SU-DHL-6 (cell line): ENCODE data around the gene DACT1.

Experiments used
- H2AFZ ChIP-seq: fragments of 200-600 bp; sonication (generic); 2 replicates; pipeline ENCODE4 v1.6.1; 2014; ENCODE audit warnings: low read depth, mild to moderate bottlenecking, moderate library complexity, mixed read lengths, antibody characterized with exemption, low read length; ENCODE audit not compliant: severe bottlenecking
- H3F3A ChIP-seq: fragments of 200-600 bp; shearing (Covaris generic); 2 replicates; pipeline ENCODE4 v1.6.0; 2016; ENCODE audit warnings: antibody characterized with exemption, mild to moderate bottlenecking; ENCODE audit not compliant: insufficient read depth
- H3K27ac ChIP-seq: fragments of 200-600 bp; sonication (generic); 2 replicates; pipeline ENCODE4 v1.5.1; 2016; ENCODE audit warnings: low read depth, mild to moderate bottlenecking, low read length, moderate library complexity, mixed read lengths
- H3K27me3 ChIP-seq: fragments of 200-600 bp; sonication (generic), shearing (Covaris generic); 2 replicates; pipeline ENCODE4 v1.6.0; 2014; ENCODE audit warnings: mild to moderate bottlenecking, low read length
- H3K36me3 ChIP-seq: fragments of 200-600 bp; sonication (generic); 2 replicates; pipeline ENCODE4 v1.6.1; 2014; ENCODE audit warnings: mild to moderate bottlenecking, low read length, mixed read lengths
- H3K4me2 ChIP-seq: fragments of 300-600, 200-600 bp; shearing (Covaris generic), sonication (generic); 2 replicates; pipeline ENCODE4 v1.6.0; 2014; ENCODE audit warnings: low read length, low read depth, mild to moderate bottlenecking; ENCODE audit not compliant: poor library complexity, severe bottlenecking
- H3K4me3 ChIP-seq: fragments of 200-600 bp; sonication (generic); 2 replicates; pipeline ENCODE4 v1.5.1; 2014; ENCODE audit warnings: antibody characterized with exemption, low read length, mild to moderate bottlenecking, mixed read lengths; ENCODE audit not compliant: insufficient read depth, poor library complexity, severe bottlenecking
- H3K79me2 ChIP-seq: fragments of 200-600 bp; sonication (generic); 2 replicates; pipeline ENCODE4 v1.6.1; 2014; ENCODE audit warnings: mild to moderate bottlenecking, low read length, moderate library complexity; ENCODE audit not compliant: insufficient read depth
- H3K9ac ChIP-seq: fragments of 200-600 bp; sonication (generic); 2 replicates; pipeline ENCODE4 v1.7.0; 2014; ENCODE audit warnings: mild to moderate bottlenecking, low read length
- H3K9me2 ChIP-seq: fragments of 200-600 bp; sonication (generic); replicated peaks from 2 replicates; pipeline ENCODE4 v1.6.1; 2014; ENCODE audit warnings: low read length; ENCODE audit not compliant: insufficient read depth
- H3K9me3 ChIP-seq: fragments of 200-600 bp; sonication (generic); 2 replicates; pipeline ENCODE4 v1.6.1; 2014; ENCODE audit warnings: low read length, mixed read lengths; ENCODE audit not compliant: insufficient read depth
- H4K20me1 ChIP-seq: fragments of 200-600 bp; sonication (generic); 2 replicates; pipeline ENCODE4 v1.6.1; 2014; ENCODE audit warnings: low read depth, mild to moderate bottlenecking, antibody characterized with exemption, low read length, moderate library complexity, mixed read lengths
- EZH2phosphoT487 ChIP-seq: fragments of 200-600 bp; sonication (generic), shearing (Covaris generic); conservative IDR thresholded peaks from 2 replicates; pipeline ENCODE4 v1.6.1; 2018; ENCODE audit warnings: mild to moderate bottlenecking, antibody characterized with exemption, low read length, moderate library complexity, mixed read lengths
- TF ChIP-seq, protein P1 (sequence below): fragments of 200-600 bp; sonication (generic); IDR thresholded peaks from one replicate; pipeline ENCODE4 v1.5.1; 2017; ENCODE audit warnings: antibody characterized with exemption, mild to moderate bottlenecking, low read length, moderate library complexity; ENCODE audit not compliant: insufficient read depth, poor library complexity, severe bottlenecking

DACT1 gene

DNA sequence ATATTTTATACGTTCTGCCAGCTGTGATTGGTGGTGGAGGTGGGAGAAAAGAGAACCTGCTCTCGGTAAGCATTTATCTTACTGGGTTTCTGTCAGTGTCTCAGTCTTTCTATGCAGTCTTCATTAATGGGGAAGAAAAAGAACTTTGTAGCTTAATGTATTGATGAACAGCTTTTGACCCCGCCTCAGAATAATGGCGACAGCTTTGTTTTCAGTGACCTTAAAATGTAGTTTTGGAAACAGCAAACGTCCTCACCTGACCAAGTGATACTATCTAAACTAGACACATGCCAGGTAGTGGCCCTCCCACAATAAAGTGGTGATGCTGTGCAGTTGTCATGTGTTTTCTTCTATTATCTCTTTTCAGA lies 1.4 kb downstream of the DACT1 start:
- no peak overlapping the region for H2AFZ ChIP-seq
- H3K4me2 ChIP-seq: peak overlapping the region; percentile 66
- no peaks in the 10 kb centered on the region for H3K79me2 ChIP-seq
- H3K9me3 ChIP-seq: no peaks in the 10 kb centered on the region
- H3K9me2 ChIP-seq: no peaks in the 10 kb centered on the region
- no peak overlapping the region for H3K4me3 ChIP-seq
- no peak overlapping the region; the same call in 1 of the 2 replicates for H3K9ac ChIP-seq
- no peaks in the 10 kb centered on the region for H4K20me1 ChIP-seq
- 0 out of 2 replicates have a peak, but pooled peaks cover 3% of the 10 kb centered on the region for H3F3A ChIP-seq
- H3K27me3 ChIP-seq: 0 out of 2 replicates have a peak, but pooled peaks cover 2% of the 10 kb centered on the region
- TF ChIP-seq, protein P1, sequence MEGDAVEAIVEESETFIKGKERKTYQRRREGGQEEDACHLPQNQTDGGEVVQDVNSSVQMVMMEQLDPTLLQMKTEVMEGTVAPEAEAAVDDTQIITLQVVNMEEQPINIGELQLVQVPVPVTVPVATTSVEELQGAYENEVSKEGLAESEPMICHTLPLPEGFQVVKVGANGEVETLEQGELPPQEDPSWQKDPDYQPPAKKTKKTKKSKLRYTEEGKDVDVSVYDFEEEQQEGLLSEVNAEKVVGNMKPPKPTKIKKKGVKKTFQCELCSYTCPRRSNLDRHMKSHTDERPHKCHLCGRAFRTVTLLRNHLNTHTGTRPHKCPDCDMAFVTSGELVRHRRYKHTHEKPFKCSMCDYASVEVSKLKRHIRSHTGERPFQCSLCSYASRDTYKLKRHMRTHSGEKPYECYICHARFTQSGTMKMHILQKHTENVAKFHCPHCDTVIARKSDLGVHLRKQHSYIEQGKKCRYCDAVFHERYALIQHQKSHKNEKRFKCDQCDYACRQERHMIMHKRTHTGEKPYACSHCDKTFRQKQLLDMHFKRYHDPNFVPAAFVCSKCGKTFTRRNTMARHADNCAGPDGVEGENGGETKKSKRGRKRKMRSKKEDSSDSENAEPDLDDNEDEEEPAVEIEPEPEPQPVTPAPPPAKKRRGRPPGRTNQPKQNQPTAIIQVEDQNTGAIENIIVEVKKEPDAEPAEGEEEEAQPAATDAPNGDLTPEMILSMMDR: no peak
- TF ChIP-seq EZH2phosphoT487: no peak
- H3K27ac ChIP-seq: no peak overlapping the region
- no peaks in the 10 kb centered on the region for H3K36me3 ChIP-seq

DNA sequence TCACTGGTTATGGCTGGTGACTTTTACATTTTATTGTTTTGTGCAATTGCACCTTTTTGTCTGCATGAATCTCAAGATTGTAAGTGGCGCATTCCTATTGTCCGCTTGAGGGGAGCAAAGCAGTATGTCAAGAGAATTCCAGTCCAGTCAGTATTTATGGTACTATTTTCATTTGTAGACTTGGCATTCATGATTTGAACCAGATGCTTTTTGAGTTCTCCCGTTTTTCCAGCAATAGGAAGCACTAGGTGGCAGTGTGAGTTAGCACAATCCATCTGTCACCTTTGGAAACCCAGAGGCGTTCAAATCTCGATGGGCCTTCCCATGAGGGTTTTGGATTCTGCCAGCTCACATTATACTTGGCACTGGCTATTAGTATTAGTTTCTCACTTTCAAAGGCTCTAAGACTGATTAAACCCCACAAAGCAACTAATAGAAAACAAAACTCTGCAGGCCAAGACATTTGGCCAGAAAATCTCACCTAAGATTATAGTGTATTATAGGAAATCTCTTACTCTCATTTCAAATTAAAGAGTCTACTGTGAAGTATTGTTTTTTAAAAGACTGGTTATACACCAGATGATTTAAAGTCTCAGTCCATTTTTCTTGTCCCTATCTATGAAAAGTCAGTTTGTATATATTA lies 2.2 kb downstream of the DACT1 start:
- TF ChIP-seq EZH2phosphoT487: no peak
- TF ChIP-seq, protein P1: no peak
- Histone ChIP-seq H3K4me3 (no peak overlapping the region), H3K27me3 (0 out of 2 replicates have a peak, but pooled peaks cover 2% of the 10 kb centered on the region), H2AFZ (no peak overlapping the region), H3K27ac (no peak overlapping the region), H3K36me3 (no peaks in the 10 kb centered on the region), H3F3A (0 out of 2 replicates have a peak, but pooled peaks cover 3% of the 10 kb centered on the region), H3K9me3 (no peaks in the 10 kb centered on the region), H3K4me2 (no peak overlapping the region), H3K79me2 (no peaks in the 10 kb centered on the region), H4K20me1 (no peaks in the 10 kb centered on the region), H3K9ac (no peak overlapping the region), H3K9me2 (no peaks in the 10 kb centered on the region)

DNA sequence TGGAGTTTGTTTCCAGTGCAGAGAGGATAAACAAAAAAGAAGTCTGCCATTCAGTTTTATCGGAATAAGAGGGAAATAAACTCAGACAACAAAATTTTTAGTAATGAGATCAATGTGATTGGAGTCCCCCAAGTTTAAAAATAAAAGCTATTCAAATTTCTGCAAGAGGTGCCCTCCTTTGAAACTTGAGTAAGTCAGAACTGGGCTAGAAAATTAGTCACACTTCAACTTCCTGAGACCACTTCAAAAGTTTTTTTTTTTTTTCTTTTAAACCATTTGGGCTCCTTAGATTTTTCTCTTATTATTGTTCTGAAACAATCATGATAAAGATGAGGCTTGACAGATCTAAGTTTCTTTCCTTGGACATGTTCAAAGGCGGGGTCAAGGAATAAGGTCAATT lies 3.2 kb downstream of the DACT1 start:
- Histone ChIP-seq H3K9me3 (no peaks in the 10 kb centered on the region), H3K79me2 (no peaks in the 10 kb centered on the region), H3F3A (0 out of 2 replicates have a peak, but pooled peaks cover 3% of the 10 kb centered on the region), H4K20me1 (no peaks in the 10 kb centered on the region), H3K9me2 (no peaks in the 10 kb centered on the region), H3K9ac (no peak overlapping the region), H3K4me3 (no peak overlapping the region), H3K36me3 (no peaks in the 10 kb centered on the region), H2AFZ (no peak overlapping the region), H3K4me2 (no peak overlapping the region), H3K27ac (no peak overlapping the region), H3K27me3 (0 out of 2 replicates have a peak, but pooled peaks cover 2% of the 10 kb centered on the region)
- TF ChIP-seq, protein P1: no peak
- TF ChIP-seq EZH2phosphoT487: no peak
